ENCODE measurements around the gene COL24A1. TPM values are rescaled to one million over a fixed set of nuclear protein-coding genes. Genes with fewer than 3 reads are reported as not detected.

Gene COL24A1
- total RNA-seq, 6 donors from 2014 or later: 0.30 to 2.1 (median 0.68) TPM

- H3K27me3 ChIP-seq: no peaks in the 10 kb centered on the region
- ATAC-seq (ENCODE audit: low FRiP score in 2 of 2) (no peak), DNase-seq (no peak)
- 81 to 88% methylated on average over 2 of the region's 2 CpGs for WGBS, 2 donors
- no peaks in the 10 kb centered on the region for H3K9me3 ChIP-seq
- TF ChIP-seq POLR2AphosphoS5 (IDR thresholded peaks at IDR 0.05): no peak
- no peak for TF ChIP-seq EP300 (IDR thresholded peaks at IDR 0.05)
- TF ChIP-seq POLR2A (IDR thresholded peaks at IDR 0.05): no peak
- no peak for TF ChIP-seq CTCF (IDR thresholded peaks at IDR 0.05)
- no peaks in the 10 kb centered on the region for H3K36me3 ChIP-seq
- H3K4me1 ChIP-seq: no peaks in the 10 kb centered on the region
- H3K4me3 ChIP-seq: no peak overlapping the region
- no peak overlapping the region for H3K27ac ChIP-seq
Measured at GRCh38 chr1:86147755-86148154, 8.8 kb downstream of the COL24A1 start.

GRCh38 chr1:86146566-86146965, 10.0 kb downstream of the COL24A1 start:
- H3K27ac ChIP-seq: no peak overlapping the region
- no peaks in the 10 kb centered on the region for H3K36me3 ChIP-seq
- WGBS, 2 donors: 80 to 88% methylated on average over 2 of the region's 2 CpGs
- ATAC-seq (ENCODE audit: low FRiP score in 2 of 2) (no peak), DNase-seq (no peak)
- no peaks in the 10 kb centered on the region for H3K4me1 ChIP-seq
- no peak overlapping the region for H3K4me3 ChIP-seq
- H3K9me3 ChIP-seq: no peaks in the 10 kb centered on the region
- TF ChIP-seq POLR2A (IDR thresholded peaks at IDR 0.05): no peak
- no peak for TF ChIP-seq EP300 (IDR thresholded peaks at IDR 0.05)
- no peak for TF ChIP-seq POLR2AphosphoS5 (IDR thresholded peaks at IDR 0.05)
- H3K27me3 ChIP-seq: no peaks in the 10 kb centered on the region

GRCh38 chr1:86140281-86140880, 16.2 kb downstream of the COL24A1 start:
- H3K27ac ChIP-seq: no peak overlapping the region
- no peak for DNase-seq
- no peak overlapping the region for H3K4me3 ChIP-seq
- H3K36me3 ChIP-seq: no peaks in the 10 kb centered on the region
- no peaks in the 10 kb centered on the region for H3K9me3 ChIP-seq
- ATAC-seq (ENCODE audit: low FRiP score in 2 of 2): no peak
- TF ChIP-seq CTCF (IDR thresholded peaks at IDR 0.05) (no peak), POLR2AphosphoS5 (IDR thresholded peaks at IDR 0.05) (no peak), POLR2A (IDR thresholded peaks at IDR 0.05) (no peak), EP300 (IDR thresholded peaks at IDR 0.05) (no peak)
- H3K27me3 ChIP-seq: no peaks in the 10 kb centered on the region
- WGBS, 2 donors: 36 to 60% methylated on average over 3 of the region's 3 CpGs
- no peaks in the 10 kb centered on the region for H3K4me1 ChIP-seq

GRCh38 chr1:86138746-86139145, 17.8 kb downstream of the COL24A1 start:
- ATAC-seq (ENCODE audit: low FRiP score in 2 of 2) (no peak), DNase-seq (no peak)
- no peak overlapping the region for H3K4me3 ChIP-seq
- no peaks in the 10 kb centered on the region for H3K4me1 ChIP-seq
- 63 to 78% methylated on average over 3 of the region's 3 CpGs for WGBS, 2 donors
- H3K36me3 ChIP-seq: no peaks in the 10 kb centered on the region
- H3K9me3 ChIP-seq: no peaks in the 10 kb centered on the region
- no peaks in the 10 kb centered on the region for H3K27me3 ChIP-seq
- H3K27ac ChIP-seq: no peak overlapping the region
- TF ChIP-seq POLR2A (IDR thresholded peaks at IDR 0.05) (no peak), CTCF (IDR thresholded peaks at IDR 0.05) (no peak), POLR2AphosphoS5 (IDR thresholded peaks at IDR 0.05) (no peak), EP300 (IDR thresholded peaks at IDR 0.05) (no peak)

GRCh38 chr1:86137436-86137835, 19.1 kb downstream of the COL24A1 start:
- TF ChIP-seq POLR2A (IDR thresholded peaks at IDR 0.05) (no peak), EP300 (IDR thresholded peaks at IDR 0.05) (no peak), CTCF (IDR thresholded peaks at IDR 0.05) (no peak), POLR2AphosphoS5 (IDR thresholded peaks at IDR 0.05) (no peak)
- DNase-seq: no peak
- Histone ChIP-seq H3K36me3 (no peaks in the 10 kb centered on the region), H3K4me3 (no peak overlapping the region), H3K9me3 (no peaks in the 10 kb centered on the region), H3K4me1 (no peaks in the 10 kb centered on the region), H3K27me3 (no peaks in the 10 kb centered on the region), H3K27ac (no peak overlapping the region)
- 14 to 18% methylated on average over 1 of the region's 1 CpG for WGBS, 2 donors
- ATAC-seq (ENCODE audit: low FRiP score in 2 of 2): peak in 1 of 2 donors; percentile 26

Data from upper lobe of left lung (tissue), 6 donors.